Body of pancreas (tissue), 4 donors: ENCODE data around the gene CUL4A. TPM values are rescaled to one million over a fixed set of nuclear protein-coding genes. Genes with fewer than 3 reads are reported as not detected.
"Not testable (repeated sequence)": the region's sequence is repeated elsewhere in the genome, so short reads cannot be mapped to it uniquely, and the experiment has no call there.

ENCODE experiments used
- ATAC-seq: fragments of 150-250 bp; one replicate; pipeline ENCODE4 v1.9.1; 2016
- DNase-seq, 4 donors: peaks; one replicate each; pipeline ENCODE4 v3.0.0-alpha.2; 2019
- H3K27ac ChIP-seq, 4 donors: fragments of 200-600 bp; sonication (generic); 1 replicate in 3 of 4; 2 replicates in 1 of 4; pipeline versions ENCODE4 v1.5.1 to v1.6.1; 2016 to 2019; ENCODE audit warnings: mild to moderate bottlenecking in 1 of 4, mixed read lengths in 1 of 4, moderate library complexity in 1 of 4
- H3K27me3 ChIP-seq, 2 donors: fragments of 200-600 bp; sonication (generic); one replicate each; pipeline ENCODE4 v1.6.0; 2016; ENCODE audit warnings: mild to moderate bottlenecking in 1 of 2
- H3K36me3 ChIP-seq, 2 donors: fragments of 200-600 bp; sonication (generic); replicated peaks in 1 of 2; 2 replicates each; pipeline ENCODE4 v1.5.1; 2016; ENCODE audit warnings: low read depth in 2 of 2; ENCODE audit not compliant: insufficient read depth in 1 of 2
- H3K4me1 ChIP-seq: fragments of 200-600 bp; sonication (generic); one replicate; pipeline ENCODE4 v1.6.0; 2016
- H3K4me3 ChIP-seq, 2 donors: fragments of 200-600 bp; sonication (generic); 1 replicate in 1 of 2; 2 replicates in 1 of 2; pipeline ENCODE4 v1.5.1; 2016 to 2019
- H3K9me3 ChIP-seq, 3 donors: fragments of 200-600 bp; sonication (generic); 1 replicate in 2 of 3; 2 replicates in 1 of 3; pipeline ENCODE4 v1.5.1; 2016
- POLR2A ChIP-seq, 3 donors: fragments of 450-650 bp; IDR thresholded peaks; one replicate each; pipeline ENCODE4 v1.6.1; 2016; ENCODE audit warnings: antibody characterized with exemption in 3 of 3, mild to moderate bottlenecking in 2 of 3
- WGBS, 2 donors: methylation state at CpG; one replicate each; pipeline ENCODE4 v1.1.5; 2017; 5-methylcytosine and 5-hydroxymethylcytosine counted together
- intact Hi-C: fragments of 100-400 bp; cut with DNase I; formaldehyde crosslinking; loops from one replicate; pipeline ENCODE4 v1.15.1; 2023
- total RNA-seq, 2 donors: library from RNA; depleted of rRNA; stranded (reverse); fragments of >200 nt; gene quantifications; one replicate each; pipeline ENCODE4 v1.1.0, GENCODE V29; 2016
- TF ChIP-seq, protein P1 (sequence below), 7 experiments: fragments of 450-650 bp in 4 of 7; fragments of 200-600 bp in 3 of 7; sonication (generic) in 3 of 7; IDR thresholded peaks; one replicate each; pipeline ENCODE4 v1.5.1; 2016 to 2019; ENCODE audit warnings: antibody characterized with exemption in 7 of 7

The CUL4A gene
- total RNA-seq, 2 donors from 2014 or later: 44.4 to 62.3 TPM

- ATAC-seq: no peak
- no peaks in the 10 kb centered on the region for H3K9me3 ChIP-seq
- TF ChIP-seq, protein P1, sequence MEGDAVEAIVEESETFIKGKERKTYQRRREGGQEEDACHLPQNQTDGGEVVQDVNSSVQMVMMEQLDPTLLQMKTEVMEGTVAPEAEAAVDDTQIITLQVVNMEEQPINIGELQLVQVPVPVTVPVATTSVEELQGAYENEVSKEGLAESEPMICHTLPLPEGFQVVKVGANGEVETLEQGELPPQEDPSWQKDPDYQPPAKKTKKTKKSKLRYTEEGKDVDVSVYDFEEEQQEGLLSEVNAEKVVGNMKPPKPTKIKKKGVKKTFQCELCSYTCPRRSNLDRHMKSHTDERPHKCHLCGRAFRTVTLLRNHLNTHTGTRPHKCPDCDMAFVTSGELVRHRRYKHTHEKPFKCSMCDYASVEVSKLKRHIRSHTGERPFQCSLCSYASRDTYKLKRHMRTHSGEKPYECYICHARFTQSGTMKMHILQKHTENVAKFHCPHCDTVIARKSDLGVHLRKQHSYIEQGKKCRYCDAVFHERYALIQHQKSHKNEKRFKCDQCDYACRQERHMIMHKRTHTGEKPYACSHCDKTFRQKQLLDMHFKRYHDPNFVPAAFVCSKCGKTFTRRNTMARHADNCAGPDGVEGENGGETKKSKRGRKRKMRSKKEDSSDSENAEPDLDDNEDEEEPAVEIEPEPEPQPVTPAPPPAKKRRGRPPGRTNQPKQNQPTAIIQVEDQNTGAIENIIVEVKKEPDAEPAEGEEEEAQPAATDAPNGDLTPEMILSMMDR (IDR thresholded peaks at IDR 0.05): no peak
- TF ChIP-seq POLR2A (IDR thresholded peaks at IDR 0.05): no peak
- no peak overlapping the region for H3K4me3 ChIP-seq
- intact Hi-C loops: no loop called here
- H3K27me3 ChIP-seq: no peaks in the 10 kb centered on the region
- H3K4me1 ChIP-seq: no peaks in the 10 kb centered on the region
- H3K27ac ChIP-seq: no peak overlapping the region
- peaks cover 2 to 4% of the 10 kb centered on the region in 2 donors for H3K36me3 ChIP-seq
- DNase-seq: no peak
- WGBS, 2 donors: 53 to 54% methylated on average over 7 of the region's 7 CpGs
Measured at GRCh38 chr13:113305208-113305607, 95.8 kb downstream of the CUL4A start.

GRCh38 chr13:113307491-113307890 is 98.1 kb downstream of the CUL4A start:
- H3K36me3 ChIP-seq: peaks cover 5 to 15% of the 10 kb centered on the region in 2 donors
- intact Hi-C loops: no loop called here
- DNase-seq: no peak

DNA sequence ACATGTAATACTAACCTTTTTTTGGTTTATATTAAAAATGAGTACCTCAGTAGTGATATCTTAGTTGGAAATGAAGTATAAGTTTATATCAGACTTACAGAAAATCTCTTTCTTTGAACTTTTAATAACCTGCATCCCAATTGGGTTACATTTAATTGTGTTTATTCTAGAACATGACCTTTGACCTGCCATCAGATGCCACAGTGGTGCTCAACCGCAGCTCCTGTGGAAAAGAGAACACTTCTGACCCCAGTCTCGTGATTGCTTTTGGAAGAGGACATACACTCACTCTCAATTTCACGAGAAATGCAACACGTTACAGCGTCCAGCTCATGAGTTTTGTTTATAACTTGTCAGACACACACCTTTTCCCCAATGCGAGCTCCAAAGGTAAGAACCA is 100.1 kb downstream of the CUL4A start:
- H3K4me3 ChIP-seq: no peak overlapping the region
- intact Hi-C loops: no loop called here
- WGBS, 2 donors: 88 to 89% methylated on average over 6 of the region's 6 CpGs
- no peaks in the 10 kb centered on the region for H3K27me3 ChIP-seq
- DNase-seq (no peak), ATAC-seq (no peak)
- TF ChIP-seq, protein P1 (IDR thresholded peaks at IDR 0.05): no peak
- no peak for TF ChIP-seq POLR2A (IDR thresholded peaks at IDR 0.05)
- peaks cover 5 to 15% of the 10 kb centered on the region in 2 donors for H3K36me3 ChIP-seq
- no peak overlapping the region for H3K27ac ChIP-seq
- H3K4me1 ChIP-seq: no peaks in the 10 kb centered on the region
- H3K9me3 ChIP-seq: no peaks in the 10 kb centered on the region

More at GRCh38 chr13:113307491-113307890, 98.1 kb downstream of the CUL4A start:
- Histone ChIP-seq H3K9me3 (no peaks in the 10 kb centered on the region), H3K4me1 (no peaks in the 10 kb centered on the region), H3K4me3 (no peak overlapping the region), H3K27ac (no peak overlapping the region), H3K27me3 (no peaks in the 10 kb centered on the region)
- ATAC-seq: no peak
- TF ChIP-seq, protein P1 (IDR thresholded peaks at IDR 0.05): no peak
- TF ChIP-seq POLR2A (IDR thresholded peaks at IDR 0.05): no peak

DNA sequence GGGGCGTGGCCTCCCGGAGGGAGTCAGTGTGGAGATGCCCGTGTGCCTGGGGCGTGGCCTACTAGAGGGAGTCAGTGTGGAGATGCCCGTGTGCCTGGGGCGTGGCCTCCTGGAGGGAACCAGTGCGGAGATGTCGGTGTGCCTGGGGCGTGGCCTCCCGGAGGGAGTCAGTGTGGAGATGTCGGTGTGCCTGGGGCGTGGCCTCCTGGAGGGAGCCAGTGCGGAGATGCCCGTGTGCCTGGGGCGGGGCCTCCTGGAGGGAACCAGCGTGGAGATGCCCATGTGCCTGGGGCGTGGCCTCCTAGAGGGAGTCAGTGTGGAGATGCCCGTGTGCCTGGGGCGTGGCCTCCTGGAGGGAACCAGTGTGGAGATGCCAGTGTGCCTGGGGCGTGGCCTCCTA is 104.7 kb downstream of the CUL4A start:
- peaks cover 5 to 15% of the 10 kb centered on the region in 2 donors for H3K36me3 ChIP-seq

DNA sequence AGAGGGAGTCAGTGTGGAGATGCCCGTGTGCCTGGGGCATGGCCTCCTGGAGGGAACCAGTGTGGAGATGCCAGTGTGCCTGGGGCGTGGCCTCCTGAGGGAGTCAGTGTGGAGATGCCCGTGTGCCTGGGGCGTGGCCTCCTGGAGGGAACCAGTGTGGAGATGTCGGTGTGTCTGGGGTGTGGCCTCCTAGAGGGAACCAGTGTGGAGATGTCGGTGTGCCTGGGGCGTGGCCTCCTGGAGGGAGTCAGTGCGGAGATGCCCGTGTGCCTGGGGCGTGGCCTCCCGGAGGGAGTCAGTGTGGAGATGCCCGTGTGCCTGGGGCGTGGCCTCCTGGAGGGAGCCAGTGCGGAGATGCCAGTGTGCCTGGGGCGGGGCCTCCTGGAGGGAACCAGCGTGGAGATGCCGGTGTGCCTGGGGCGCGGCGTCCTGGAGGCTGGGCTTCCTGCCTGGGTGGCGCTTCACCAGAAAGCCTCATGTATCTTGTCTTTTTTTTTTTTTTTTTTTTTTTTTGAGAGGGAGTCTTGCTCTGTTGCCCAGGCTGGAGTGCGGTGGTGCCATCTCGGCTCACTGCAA is 105.6 kb downstream of the CUL4A start:
- 87% methylated on average over 16 to 23 of the region's 23 CpGs for WGBS, 2 donors
- intact Hi-C loops, H3K27ac ChIP-seq, H3K27me3 ChIP-seq, H3K4me1 ChIP-seq, H3K4me3 ChIP-seq, ATAC-seq, H3K9me3 ChIP-seq, DNase-seq: not testable (repeated sequence)
- H3K36me3 ChIP-seq: peaks cover 3 to 21% of the 10 kb centered on the region in 2 donors

More for the DNA sequence above, 104.7 kb downstream of the CUL4A start:
- ATAC-seq, H3K4me3 ChIP-seq, H3K9me3 ChIP-seq, intact Hi-C loops, H3K27me3 ChIP-seq, H3K4me1 ChIP-seq, DNase-seq, H3K27ac ChIP-seq: not testable (repeated sequence)
- WGBS, 2 donors: 92 to 93% methylated on average over 3 to 16 of the region's 20 CpGs

DNA sequence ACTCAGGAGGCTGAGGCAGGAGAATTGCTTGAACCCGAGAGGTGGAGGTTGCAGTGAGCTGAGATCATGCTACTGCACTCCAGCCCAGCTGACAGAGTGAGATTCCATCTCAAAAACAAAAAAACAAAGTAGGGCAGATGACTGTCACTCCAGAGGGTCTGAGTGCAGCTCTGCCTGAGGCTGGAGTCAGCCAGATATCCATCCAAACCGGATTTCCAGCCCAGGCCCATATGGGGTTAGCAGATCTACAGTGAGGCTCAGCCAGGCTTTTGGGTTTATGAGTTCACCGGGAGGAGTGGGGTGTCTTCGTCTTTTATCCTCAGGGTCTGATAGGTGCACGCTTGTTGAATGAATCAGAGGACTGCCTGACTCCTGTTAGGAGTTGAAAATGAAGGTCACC is 106.6 kb downstream of the CUL4A start:
- no peak overlapping the region for H3K27ac ChIP-seq
- intact Hi-C loops: no loop called here
- ATAC-seq (no peak), DNase-seq (no peak)
- H3K4me1 ChIP-seq: no peaks in the 10 kb centered on the region
- H3K4me3 ChIP-seq: no peak overlapping the region
- H3K36me3 ChIP-seq: peaks cover 0 to 24% of the 10 kb centered on the region in 2 donors
- 92% methylated on average over 5 of the region's 5 CpGs for WGBS, 2 donors
- H3K27me3 ChIP-seq: no peaks in the 10 kb centered on the region
- TF ChIP-seq, protein P1 (IDR thresholded peaks at IDR 0.05): no peak
- TF ChIP-seq POLR2A (IDR thresholded peaks at IDR 0.05): no peak
- no peaks in the 10 kb centered on the region for H3K9me3 ChIP-seq
